Pons (tissue), 1 donor: Measurements from ENCODE around the gene UGDH.
"Not testable (repeated sequence)": the region's sequence is repeated elsewhere in the genome, so short reads cannot be mapped to it uniquely, and the experiment has no call there.

Source experiments
- DNase-seq: peaks from one replicate; pipeline ENCODE4 v3.0.0-alpha.2; 2016; ENCODE audit warnings: low spot score

The UGDH gene

DNA sequence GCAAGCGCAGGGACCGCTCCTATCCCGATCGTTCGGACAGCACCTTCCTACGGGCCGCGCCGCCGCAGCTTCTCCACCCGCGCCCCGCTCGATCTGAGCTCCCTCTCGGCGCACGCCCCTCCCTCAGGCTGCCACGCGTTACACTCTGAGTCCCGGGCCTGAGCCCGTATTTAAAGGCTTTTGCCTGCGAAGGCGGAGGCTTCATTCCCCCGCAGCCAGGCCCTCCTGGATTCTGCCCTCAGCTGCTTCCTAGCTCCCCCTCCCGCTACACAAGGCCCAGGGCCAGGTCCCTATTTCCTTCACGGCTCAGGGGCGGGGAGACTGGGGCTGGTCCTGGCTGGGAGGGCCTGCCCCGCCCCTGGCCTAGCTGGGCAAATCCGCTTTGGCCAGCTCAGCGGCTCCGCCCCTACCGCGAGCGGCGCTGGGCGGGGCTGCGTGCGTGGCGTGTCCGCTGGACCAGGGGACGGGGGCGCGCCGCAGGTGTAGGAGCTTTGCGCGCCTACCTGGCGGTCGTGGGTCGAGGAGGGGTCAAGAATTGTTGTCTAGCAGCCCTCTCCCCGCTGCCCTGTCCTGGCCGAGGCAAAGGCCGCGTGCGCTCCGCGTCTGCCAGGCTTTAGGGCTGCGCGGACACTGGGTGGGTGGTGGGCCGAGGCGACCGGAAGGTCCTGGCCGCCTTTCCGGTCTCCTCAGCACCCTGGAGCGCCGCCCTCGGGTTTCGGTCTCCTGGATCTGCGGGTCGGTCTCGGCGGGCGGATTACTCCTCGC is at the start of gene UGDH:
Gene UGDH (minus strand): TSS at position 144 of the 765 bp plus-strand sequence. CDS start 5,927 bp downstream, outside the sequence.
- DNase-seq = peak; percentile 99

DNA sequence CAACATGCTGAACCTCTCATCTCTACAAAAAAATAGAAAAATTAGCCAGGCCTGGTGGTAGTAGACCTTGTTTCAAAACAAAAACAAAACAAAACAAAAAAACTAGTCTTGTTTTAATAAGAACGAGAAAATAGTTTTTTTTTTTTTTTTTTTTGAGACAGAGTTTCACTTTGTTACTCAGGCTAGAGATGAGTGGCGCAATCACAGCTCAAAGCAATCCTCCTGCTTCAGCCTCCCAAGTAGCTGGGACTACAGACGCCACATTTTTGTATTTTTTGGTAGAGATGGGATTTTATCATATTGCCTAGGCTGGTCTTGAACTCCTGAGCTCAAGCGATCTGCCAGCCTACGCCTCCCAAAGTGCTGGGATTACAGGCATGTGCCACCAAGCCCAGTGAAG is 47.7 kb upstream of the UGDH start:
- no peak for DNase-seq

GRCh38 chr4:39571504-39571903 is 44.3 kb upstream of the UGDH start:
- DNase-seq = no peak

GRCh38 chr4:39571054-39571453 is 43.8 kb upstream of the UGDH start:
- no peak for DNase-seq

- no peak for DNase-seq
Measured at GRCh38 chr4:39569209-39569608, 42.0 kb upstream of the UGDH start.

DNA sequence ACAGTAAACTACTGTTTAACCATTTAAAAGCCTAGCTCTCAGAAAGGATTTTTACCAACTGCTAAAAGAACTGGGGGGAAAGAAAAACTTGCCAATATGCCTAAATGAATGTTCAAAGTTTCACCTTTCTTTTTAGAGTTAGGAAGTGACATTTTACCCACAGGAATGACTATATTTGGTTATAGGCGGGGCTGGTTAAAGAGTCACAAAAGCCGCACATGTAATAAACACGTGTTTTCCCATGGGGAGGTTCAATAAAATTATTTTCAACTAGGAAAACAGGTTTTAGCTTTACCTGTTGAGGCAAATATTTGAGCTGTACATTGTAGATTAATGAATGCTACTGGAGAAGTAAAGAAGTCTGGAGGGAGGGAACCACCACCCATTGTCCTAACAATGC is 41.6 kb upstream of the UGDH start:
- no peak for DNase-seq

GRCh38 chr4:39565878-39566600 is 38.8 kb upstream of the UGDH start:
- DNase-seq = no peak

GRCh38 chr4:39563346-39563847 is 36.2 kb upstream of the UGDH start:
- DNase-seq = no peak

GRCh38 chr4:39562792-39563191 is 35.6 kb upstream of the UGDH start:
- no peak for DNase-seq

DNA sequence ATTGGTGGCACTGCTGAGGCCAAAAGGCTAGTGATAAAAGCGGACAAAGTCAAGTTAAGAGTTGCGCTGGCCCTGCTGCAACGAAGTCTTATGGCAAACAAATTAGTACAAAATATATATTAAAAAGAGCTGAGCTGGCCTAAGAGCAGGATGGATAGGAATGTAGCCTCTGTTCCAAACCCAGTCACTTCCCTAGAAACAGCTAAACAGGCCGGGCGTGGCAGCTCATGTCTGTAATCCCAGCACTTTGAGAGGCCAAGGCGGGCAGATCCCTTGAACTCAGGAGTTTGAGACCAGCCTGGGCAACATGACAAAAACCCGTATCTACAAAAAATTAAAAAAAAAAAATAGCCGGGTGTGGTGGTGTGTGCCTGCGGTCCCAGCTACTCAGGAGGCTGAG is 32.4 kb upstream of the UGDH start:
- DNase-seq = no peak

- no peak for DNase-seq
Measured at GRCh38 chr4:39555472-39555871, 28.2 kb upstream of the UGDH start.

DNA sequence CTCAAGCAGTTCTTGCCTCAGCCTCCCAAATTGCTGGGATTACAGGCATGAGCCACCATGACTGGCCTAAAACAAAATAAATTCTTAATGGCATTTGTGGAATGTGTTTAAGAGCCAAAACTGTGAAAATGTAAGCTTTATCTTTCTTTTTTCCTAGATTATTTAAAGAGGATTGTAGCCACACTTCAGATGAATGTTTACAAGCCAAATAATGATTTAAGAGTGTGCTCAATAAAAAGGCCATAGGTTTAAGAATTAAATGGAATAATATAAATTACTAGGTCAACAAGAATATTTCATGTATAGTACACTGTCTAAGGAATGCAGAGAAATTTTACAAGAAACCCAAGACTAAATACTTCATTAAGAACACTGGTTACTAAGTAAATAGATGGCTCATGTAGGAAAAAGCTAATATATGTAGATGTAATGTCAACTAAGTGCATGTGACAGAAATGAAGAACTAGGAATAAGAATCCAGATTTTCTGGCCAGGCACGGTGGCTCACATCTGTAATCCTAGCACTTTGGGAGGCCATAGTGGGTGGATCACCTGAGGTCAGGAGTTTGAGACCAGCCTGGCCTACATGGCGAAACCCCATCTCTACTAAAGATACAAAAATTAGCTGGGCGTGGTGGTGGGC is 21.3 kb upstream of the UGDH start:
- no peak for DNase-seq

GRCh38 chr4:39544580-39545315 is 17.5 kb upstream of the UGDH start:
- peak; percentile 80 for DNase-seq

DNA sequence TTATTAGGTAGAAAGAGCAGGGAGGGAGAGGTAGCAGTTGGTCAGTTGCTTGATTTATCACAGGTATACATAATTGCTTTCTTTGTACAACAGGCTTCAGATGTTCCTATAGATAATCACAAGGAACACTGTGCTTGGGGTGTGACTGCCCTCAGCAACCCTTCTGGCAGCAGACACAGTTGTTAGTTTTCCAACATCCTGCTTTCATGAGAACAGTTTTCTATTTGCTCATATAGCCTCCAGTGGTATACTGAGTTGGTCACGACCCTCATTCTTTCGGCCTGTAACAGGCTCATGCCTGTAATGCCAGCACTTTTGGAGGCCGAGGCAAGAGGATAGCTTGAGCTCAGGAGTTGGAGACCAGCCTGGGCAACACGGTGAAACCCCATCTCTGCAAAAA is 16.8 kb upstream of the UGDH start:
- DNase-seq = not testable (repeated sequence)

GRCh38 chr4:39543034-39543433 is 15.8 kb upstream of the UGDH start:
- DNase-seq = peak; percentile 34

- DNase-seq = no peak
Measured at GRCh38 chr4:39542611-39543012, 15.4 kb upstream of the UGDH start.

- DNase-seq = peak; percentile 38
Measured at GRCh38 chr4:39541987-39542610, 14.9 kb upstream of the UGDH start.

GRCh38 chr4:39539089-39539611 is 11.9 kb upstream of the UGDH start:
- no peak for DNase-seq

DNA sequence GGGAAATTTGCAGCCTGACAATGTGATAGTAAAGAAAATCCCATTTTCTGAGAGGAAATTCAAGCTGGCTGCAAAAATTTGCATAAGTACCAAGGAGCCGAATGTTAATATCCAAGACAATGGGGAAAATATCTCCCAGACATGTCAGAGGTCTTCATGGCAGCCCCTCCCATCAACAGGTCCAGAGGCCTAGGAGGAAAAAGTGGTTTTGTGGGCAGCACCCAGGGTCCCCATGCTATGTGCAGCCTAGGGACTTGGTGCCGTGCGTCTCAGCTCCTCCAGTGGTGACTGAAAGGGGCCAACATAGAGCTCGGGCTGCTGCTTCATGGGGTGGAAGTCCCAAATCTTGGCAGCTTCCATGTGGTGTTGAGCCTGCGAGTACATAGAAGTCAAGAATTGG is 6.3 kb upstream of the UGDH start:
- no peak for DNase-seq

DNA sequence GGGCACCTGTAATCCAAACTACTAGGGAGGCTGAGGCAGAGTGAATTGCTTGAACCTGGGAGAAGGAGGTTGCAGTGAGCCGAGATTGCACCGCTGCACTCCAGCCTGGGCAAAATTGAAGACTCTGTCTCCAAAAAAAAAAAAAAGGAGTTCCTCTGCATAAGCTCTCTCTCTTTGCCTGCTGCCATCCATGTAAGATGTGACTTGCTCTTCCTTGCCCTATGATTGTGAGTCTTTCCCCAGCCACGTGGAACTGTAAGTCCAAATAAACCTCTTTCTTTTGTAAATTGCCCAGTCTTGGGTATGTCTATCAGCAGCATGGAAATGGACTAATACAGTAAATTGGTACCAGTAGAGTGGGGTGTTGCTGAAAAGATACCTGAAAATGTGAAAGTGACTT is 5.0 kb upstream of the UGDH start:
- DNase-seq = not testable (repeated sequence)

DNA sequence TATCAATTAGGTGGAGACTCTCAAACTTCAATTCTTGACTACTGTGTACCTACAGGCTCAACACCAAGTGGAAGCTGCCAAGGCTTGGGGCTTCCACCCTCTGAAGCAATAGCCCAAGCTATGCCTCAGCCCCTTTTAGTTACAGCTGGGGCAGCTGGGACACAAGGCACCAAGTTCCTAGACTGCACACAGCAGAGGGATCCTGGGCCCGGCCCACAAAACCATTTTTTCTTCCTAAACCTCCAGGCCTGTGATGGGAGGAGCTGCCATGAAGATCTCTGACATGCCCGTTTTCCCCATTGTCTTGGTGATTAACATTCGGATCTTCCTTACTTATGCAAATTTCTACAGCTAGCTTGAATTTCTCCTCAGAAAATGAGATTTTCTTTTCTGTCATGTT is 3.4 kb upstream of the UGDH start:
- no peak for DNase-seq
